ENCODE data around the gene TXNL1.
"Not testable (repeated sequence)": the region's sequence is repeated elsewhere in the genome, so short reads cannot be mapped to it uniquely, and the experiment has no call there.

TXNL1 gene

DNA sequence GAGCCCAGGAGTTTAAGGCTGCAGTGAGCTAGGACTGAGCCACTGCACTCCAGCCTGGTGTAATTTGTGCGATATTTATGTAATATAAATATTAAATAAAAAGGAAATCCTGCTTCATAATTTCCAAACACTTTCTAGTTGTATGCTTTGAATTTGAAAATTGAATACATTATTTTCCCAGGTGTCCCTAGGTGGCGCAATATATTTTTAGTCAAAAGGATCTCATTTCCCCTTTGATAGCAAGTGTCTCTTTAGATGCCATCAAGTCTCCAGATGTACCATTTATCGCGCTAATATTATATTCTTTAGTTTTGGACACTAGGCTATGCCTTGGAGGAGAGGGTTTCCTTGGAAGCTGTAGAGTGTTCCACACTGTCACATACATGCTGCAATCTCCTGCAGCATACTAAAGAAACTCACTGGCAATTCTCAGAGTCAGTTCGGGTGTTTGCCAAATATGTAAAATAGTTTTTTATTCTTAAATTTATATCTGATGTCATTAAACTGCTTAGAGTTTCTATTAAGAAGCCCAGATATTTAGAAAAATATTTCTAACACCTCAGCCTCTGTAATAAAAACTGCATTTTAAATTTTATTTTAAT, 7.1 kb upstream of the TXNL1 start:
- DNase-seq (ENCODE audit: low read depth in 2 of 2), result no peak

DNA sequence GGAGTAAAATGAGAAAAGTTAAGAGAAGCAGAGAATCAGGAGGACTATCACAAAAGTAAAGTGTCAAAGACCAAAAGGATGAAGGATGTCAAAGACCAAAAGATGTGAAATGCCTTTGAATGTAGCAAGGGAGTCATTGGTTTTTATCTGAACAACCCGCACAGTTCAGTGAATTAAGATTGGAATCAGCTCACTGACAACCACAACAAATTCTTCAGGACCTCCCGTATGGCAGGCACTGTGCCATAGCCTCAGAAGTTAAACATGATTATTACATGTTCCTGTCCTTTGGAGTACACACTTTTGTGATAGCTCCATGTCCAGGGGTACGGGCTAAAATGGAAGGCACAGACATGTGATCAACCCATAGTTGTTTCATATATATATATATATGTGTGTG, 5.0 kb upstream of the TXNL1 start:
- DNase-seq (ENCODE audit: low read depth in 2 of 2), result no peak

GRCh38 chr18:56641714-56642337, 3.4 kb upstream of the TXNL1 start:
- DNase-seq (ENCODE audit: low read depth in 2 of 2), result no peak

- no peak for DNase-seq (ENCODE audit: low read depth in 2 of 2)
Observed at GRCh38 chr18:56639571-56639970, 1.2 kb upstream of the TXNL1 start.

DNA sequence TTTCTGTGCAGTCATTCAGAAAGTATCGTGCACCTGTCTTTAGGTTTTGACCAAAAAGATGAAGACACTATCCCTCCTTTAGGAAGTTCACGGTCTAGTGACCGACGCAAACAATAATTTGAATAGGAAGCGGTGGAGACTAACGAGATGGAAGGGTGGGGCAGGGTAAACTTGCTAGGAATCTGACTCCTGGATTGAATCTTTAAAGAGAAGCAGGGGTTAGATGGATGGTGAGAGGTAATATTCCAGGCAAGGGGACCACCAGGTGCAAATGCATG, 651 bp upstream of the TXNL1 start:
- DNase-seq (ENCODE audit: low read depth in 2 of 2), result no peak

DNA sequence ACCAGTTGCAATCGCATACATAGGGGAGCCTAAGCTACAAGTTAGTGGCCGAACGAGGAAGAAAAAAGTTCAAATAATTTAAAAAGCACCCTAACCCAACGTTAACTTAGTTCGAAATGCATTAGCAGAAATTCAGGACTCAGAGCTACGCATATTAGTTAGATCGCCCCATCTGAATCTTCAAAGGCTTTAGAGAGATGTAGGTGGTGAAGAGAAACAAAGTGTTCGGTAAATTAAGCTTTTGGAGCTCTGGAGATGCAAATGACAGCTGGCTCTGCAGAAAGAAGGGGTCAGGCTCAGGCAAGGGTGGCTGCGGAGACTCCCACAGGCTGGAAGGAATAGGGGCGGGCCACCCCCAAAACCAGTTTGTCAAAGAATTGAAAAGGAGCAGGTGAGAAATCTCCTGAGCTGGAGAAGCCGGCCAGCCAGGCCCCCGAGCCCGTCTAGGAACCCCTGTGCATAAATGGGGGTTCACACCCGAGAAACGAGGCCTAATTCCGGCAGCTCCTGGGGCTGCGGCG, 621 bp downstream of the TXNL1 start:
- no peak for DNase-seq (ENCODE audit: low read depth in 2 of 2)

- DNase-seq (ENCODE audit: low read depth in 2 of 2), result no peak
Observed at GRCh38 chr18:56637176-56637575, 1.2 kb downstream of the TXNL1 start.

- DNase-seq (ENCODE audit: low read depth in 2 of 2), result no peak
Observed at GRCh38 chr18:56635007-56635406, 3.4 kb downstream of the TXNL1 start.

GRCh38 chr18:56632070-56633022, 6.0 kb downstream of the TXNL1 start:
- no peak for DNase-seq (ENCODE audit: low read depth in 2 of 2)

DNA sequence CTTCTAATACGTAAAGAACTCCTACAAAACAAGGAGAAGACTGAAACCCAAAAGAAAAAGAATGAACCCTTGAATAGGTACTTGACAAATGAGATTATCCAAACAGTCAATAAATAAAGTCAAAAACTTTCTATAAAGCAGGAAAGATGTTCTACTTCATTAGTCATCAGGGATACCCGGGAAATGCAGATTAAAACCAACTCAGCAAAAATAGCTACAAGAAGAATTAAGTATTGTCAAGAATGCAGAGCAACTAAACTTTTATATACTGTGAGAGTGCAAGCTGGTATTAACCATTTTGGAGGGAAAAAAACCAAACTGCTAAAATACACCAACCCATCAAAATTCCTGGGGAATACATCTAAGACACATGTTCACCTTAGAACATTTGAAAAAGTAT, 10.4 kb downstream of the TXNL1 start:
- no peak for DNase-seq (ENCODE audit: low read depth in 2 of 2)

DNA sequence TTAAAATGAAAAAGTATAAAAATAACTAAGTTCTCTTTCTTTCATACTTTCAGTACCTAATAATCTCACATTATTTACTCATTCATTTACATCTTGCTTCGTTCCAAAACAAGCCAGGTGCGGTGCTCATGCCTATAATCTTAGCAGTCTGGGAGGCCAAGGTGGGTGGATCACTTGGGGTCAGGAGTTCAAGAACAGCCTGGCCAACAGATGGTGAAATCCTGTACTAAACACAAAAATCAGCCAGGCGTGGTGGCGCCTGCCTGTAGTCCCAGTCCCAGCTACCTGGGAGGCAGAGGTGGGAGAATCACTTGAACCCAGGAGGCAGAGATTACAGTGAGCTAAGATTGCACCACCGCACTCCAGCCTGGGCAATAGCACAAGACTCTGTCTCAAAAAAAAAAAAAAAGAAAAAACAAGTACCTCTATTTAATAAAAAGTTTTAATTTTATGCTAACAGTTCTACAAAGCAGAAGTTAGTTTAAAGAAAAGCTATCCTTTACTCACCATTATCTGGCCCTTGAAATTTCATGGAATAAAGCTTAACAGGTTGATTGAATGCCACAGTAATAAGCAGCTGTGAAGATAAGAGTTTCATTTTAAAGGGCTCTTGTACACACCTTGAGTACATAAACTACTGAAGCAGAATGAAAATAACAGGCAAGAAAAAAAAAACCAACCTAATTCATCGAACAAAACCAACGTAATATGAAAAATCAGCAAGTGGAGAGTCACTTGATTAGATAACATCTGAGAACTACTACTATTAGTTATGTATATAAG, 22.5 kb downstream of the TXNL1 start:
- DNase-seq (ENCODE audit: low read depth in 2 of 2), result no peak

DNA sequence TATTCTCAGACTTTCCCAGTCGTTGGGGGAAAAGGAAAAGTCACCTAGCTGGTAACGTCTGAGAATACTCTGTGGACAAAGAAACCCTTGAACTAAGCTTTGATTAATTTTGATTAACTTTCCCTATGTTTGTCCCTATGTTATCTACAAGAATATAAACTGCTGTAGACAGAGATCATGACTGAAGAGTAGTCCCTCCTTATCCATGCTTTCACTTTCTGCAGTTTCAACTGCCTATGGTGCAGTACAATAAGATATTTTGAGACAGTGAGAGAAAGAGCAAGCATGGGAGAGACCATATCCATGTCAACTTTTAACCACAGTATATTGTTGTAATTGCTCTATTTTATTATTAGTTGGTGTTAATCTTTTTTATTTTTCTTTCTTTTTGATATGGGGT, 31.8 kb downstream of the TXNL1 start:
- no peak for DNase-seq (ENCODE audit: low read depth in 2 of 2)

DNA sequence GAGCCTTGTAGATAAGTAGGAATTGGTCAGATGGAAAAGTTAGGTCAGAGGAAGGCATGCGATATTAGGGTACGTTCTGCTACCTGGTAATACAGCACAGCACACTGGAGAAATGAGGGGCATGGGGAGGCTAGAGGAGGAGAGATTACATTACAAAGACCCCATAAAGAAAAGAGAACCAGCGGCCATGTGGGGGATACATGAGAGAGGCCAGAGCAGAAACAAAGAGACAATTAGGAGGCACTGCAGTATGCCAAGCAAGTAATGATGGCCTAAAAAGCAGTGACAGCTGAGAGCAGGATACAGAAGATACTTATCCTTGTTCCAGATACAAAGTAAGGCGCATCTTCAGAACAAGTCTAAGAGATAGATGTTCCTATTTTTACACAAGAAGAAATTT, 40.0 kb downstream of the TXNL1 start:
- no peak for DNase-seq (ENCODE audit: low read depth in 2 of 2)

- no peak for DNase-seq (ENCODE audit: low read depth in 2 of 2)
Observed at GRCh38 chr18:56593906-56594305, 44.5 kb downstream of the TXNL1 start.

GRCh38 chr18:56580026-56580425, 58.4 kb downstream of the TXNL1 start:
- no peak for DNase-seq (ENCODE audit: low read depth in 2 of 2)

- DNase-seq (ENCODE audit: low read depth in 2 of 2), result no peak
Observed at GRCh38 chr18:56579451-56579850, 58.9 kb downstream of the TXNL1 start.

DNA sequence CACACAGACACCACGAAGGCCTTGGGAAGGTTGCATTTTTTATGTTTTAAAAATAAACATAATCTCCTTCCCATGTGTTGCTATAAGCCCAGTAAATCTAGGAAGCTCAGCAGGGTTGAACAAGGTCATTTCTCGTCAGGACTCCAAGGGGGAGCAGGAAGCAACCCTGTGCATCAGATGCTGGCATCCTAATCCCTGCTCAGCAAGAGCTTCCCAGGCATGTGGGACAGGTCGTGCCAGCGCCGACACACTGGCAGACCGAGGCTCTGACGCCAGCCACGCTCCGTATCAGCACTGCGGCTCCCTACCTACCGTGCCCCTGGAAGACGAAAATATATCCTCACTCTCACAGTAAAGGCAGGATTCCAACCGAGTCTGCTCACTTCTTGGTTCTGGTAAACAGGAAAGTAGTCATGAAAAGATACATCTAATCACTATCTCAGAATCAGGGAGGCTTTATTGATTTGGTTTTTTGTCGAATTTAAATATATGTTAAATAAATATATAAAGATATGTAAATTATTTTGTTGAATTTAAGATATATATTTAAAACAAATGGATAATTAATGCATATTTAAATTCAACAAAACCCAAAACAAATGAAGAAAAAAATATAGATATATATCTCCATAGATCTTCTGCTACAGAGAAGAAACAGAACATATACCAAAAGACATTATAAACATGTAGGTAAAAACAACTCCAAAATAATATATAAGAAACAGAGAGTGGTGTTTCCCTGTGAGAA, 61.4 kb downstream of the TXNL1 start:
- no peak for DNase-seq (ENCODE audit: low read depth in 2 of 2)

DNA sequence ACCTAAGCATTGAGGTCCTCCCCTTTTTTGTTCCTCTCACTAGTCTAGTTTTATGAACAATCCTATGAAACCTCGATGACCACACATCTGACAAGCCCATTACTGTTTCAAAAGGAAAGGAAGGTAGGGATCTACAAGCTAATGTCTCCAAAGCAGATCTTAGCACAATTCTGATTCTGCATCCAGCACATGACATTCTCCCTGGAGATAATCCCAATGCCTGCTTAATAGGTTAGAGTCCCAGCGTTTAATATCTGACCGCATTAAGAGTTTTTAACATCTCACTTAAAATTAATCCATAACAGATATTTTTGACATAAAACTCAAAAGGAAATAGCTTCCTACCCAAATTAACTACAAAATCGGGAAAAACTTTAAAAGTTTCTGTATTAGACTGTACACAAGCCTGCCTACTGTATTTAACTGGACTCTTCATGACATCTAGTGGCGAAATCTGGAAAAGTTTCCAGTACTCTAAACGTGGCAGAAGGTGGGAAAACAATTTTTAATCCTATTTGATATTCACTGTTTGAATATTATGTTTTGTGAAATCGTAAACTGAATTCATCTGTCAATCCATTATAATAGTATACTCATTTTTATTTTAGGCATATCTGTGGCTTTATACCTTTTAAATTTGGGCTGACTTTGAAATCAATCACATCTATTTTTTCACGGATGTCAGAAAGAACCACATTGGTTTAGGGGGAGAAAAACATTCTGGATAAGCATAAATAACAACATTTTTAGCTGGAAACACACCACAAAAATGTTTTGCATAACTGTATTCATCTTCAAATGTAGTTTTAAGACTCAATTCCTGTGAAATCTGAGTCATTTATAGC, 62.4 kb downstream of the TXNL1 start:
- no peak for DNase-seq (ENCODE audit: low read depth in 2 of 2)

DNA sequence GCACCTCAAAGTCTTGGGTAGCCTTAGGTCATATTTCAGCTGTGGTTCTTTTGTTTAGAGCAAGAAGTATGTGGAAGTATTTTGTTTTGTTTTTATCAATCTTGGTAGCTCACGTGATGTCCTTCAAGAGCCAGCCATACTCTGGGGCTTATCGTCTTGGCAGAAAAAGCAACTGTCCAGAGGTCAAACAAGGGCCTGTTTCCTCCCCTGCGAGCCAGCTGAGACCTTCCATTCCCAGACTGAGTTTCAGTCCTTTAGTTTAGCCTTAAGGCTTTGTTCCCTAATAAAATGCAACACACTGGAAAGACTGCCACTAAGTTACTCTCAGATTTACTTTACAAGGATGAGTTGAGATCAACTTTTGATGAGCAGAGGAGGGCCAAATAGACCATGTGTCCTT, 63.5 kb downstream of the TXNL1 start:
- DNase-seq (ENCODE audit: low read depth in 2 of 2), result no peak

- DNase-seq (ENCODE audit: low read depth in 2 of 2), result not testable (repeated sequence)
Observed at GRCh38 chr18:56572267-56572666, 66.1 kb downstream of the TXNL1 start.
